HL-60 (cell line): Measurements from ENCODE around the gene ATL2.

ENCODE experiments used
- POLR2AphosphoS5 ChIP-seq: IDR thresholded peaks from 2 replicates; pipeline ENCODE4 v1.6.1; 2012; ENCODE audit warnings: low read depth
- TF ChIP-seq, protein P1 (sequence below): IDR thresholded peaks from one replicate; pipeline ENCODE4 v1.5.1; 2011; ENCODE audit warnings: low read length, control low read depth, inconsistent platforms; ENCODE audit not compliant: insufficient read depth
- TF ChIP-seq, protein P2 (sequence below): IDR thresholded peaks from 2 replicates; pipeline ENCODE4 v1.6.1; 2012; ENCODE audit warnings: low read depth; ENCODE audit not compliant: insufficient replicate concordance

DNA sequence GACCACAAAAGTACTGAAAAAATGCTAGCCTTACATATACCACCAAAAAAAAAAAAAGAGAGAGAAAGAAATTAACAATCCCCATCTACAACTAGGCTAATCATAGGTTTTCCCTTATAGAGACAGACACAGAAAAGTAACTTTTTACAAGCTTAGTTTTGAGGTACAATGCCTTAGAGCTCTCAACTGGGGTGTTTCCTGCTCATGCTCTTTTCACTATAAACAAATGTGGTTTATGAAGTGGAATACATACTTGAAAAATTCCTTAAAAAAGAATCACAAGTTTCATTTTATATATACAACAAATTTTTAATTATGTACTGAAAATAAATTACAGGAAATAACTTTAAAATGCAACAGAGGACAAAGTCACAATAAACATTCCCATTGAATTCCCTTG, 82.5 kb downstream of the ATL2 start:
- TF ChIP-seq, protein P1, sequence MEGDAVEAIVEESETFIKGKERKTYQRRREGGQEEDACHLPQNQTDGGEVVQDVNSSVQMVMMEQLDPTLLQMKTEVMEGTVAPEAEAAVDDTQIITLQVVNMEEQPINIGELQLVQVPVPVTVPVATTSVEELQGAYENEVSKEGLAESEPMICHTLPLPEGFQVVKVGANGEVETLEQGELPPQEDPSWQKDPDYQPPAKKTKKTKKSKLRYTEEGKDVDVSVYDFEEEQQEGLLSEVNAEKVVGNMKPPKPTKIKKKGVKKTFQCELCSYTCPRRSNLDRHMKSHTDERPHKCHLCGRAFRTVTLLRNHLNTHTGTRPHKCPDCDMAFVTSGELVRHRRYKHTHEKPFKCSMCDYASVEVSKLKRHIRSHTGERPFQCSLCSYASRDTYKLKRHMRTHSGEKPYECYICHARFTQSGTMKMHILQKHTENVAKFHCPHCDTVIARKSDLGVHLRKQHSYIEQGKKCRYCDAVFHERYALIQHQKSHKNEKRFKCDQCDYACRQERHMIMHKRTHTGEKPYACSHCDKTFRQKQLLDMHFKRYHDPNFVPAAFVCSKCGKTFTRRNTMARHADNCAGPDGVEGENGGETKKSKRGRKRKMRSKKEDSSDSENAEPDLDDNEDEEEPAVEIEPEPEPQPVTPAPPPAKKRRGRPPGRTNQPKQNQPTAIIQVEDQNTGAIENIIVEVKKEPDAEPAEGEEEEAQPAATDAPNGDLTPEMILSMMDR: no peak
- TF ChIP-seq, protein P2, sequence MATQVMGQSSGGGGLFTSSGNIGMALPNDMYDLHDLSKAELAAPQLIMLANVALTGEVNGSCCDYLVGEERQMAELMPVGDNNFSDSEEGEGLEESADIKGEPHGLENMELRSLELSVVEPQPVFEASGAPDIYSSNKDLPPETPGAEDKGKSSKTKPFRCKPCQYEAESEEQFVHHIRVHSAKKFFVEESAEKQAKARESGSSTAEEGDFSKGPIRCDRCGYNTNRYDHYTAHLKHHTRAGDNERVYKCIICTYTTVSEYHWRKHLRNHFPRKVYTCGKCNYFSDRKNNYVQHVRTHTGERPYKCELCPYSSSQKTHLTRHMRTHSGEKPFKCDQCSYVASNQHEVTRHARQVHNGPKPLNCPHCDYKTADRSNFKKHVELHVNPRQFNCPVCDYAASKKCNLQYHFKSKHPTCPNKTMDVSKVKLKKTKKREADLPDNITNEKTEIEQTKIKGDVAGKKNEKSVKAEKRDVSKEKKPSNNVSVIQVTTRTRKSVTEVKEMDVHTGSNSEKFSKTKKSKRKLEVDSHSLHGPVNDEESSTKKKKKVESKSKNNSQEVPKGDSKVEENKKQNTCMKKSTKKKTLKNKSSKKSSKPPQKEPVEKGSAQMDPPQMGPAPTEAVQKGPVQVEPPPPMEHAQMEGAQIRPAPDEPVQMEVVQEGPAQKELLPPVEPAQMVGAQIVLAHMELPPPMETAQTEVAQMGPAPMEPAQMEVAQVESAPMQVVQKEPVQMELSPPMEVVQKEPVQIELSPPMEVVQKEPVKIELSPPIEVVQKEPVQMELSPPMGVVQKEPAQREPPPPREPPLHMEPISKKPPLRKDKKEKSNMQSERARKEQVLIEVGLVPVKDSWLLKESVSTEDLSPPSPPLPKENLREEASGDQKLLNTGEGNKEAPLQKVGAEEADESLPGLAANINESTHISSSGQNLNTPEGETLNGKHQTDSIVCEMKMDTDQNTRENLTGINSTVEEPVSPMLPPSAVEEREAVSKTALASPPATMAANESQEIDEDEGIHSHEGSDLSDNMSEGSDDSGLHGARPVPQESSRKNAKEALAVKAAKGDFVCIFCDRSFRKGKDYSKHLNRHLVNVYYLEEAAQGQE: no peak
- TF ChIP-seq POLR2AphosphoS5: no peak
